Activated CD8-positive, alpha-beta memory T cell treated with anti-CD3 and anti-CD28 coated beads for 24 hours (primary cell): ENCODE data around the gene ADSL.

Experiments
- DNase-seq: peaks from one replicate; pipeline ENCODE4 v3.0.0-alpha.2; 2020

The ADSL gene

DNA sequence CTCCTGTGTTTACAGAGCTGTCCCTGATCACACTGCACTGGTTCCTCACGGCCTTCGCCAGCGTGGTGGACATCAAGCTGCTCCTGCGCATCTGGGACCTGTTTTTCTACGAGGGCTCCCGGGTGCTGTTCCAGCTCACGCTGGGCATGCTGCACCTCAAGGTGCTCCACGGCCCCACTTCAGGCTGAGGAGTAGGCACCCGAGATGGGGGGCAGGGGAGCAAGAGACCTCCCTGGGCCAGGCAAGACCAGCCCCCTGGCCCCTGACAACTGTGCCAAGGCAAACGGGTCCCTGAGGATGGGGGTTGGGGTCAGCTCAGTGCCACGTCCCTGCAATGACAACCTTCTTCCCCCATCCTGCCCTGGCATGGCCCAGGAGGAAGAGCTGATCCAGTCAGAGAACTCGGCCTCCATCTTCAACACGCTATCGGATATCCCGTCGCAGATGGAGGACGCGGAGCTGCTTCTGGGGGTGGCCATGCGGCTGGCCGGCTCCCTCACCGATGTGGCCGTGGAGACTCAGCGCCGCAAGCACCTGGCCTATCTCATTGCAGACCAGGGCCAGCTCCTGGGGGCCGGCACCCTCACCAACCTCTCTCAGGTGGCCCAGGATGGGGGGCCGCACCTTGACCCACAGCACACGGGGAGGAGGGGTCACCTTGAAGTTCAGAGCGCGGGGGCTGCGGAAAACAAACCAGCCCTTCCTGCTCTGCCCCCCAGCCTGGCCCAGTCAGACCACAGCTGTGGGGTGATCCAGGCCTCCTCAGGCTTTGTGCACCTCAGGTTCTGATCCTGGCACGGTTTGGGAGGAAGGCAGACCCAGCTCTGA lies 60.0 kb downstream of the ADSL start:
- no peak for DNase-seq

DNA sequence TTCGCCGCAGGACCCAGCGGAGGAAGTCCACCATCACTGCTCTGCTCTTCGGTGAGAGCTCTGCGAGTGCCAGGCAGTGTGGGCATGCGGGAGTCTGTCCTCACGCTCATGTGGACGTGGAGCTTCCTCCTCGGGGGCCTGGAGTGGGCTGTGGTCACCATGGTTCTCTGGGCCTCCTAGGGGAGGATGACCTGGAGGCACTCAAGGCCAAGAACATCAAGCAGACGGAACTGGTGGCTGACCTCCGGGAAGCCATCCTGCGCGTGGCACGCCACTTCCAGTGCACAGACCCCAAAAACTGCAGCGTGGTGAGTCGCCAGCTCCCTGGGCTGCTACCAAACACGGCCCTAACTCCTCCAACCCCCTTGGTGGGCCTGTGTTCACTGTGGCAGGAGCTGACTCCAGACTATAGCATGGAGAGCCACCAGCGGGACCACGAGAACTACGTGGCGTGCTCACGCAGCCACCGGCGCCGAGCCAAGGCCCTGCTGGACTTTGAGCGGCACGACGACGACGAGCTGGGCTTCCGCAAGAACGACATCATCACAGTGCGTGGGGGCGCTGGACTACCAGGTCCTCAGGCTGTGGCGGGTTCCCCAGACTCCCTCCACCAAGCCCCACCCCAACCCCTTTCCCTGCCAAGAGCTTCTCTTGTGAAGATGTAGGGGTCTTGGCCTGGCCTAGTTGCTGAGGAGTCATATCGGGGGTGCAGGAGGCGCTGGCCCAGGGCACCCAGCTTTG lies 60.9 kb downstream of the ADSL start:
- no peak for DNase-seq

DNA sequence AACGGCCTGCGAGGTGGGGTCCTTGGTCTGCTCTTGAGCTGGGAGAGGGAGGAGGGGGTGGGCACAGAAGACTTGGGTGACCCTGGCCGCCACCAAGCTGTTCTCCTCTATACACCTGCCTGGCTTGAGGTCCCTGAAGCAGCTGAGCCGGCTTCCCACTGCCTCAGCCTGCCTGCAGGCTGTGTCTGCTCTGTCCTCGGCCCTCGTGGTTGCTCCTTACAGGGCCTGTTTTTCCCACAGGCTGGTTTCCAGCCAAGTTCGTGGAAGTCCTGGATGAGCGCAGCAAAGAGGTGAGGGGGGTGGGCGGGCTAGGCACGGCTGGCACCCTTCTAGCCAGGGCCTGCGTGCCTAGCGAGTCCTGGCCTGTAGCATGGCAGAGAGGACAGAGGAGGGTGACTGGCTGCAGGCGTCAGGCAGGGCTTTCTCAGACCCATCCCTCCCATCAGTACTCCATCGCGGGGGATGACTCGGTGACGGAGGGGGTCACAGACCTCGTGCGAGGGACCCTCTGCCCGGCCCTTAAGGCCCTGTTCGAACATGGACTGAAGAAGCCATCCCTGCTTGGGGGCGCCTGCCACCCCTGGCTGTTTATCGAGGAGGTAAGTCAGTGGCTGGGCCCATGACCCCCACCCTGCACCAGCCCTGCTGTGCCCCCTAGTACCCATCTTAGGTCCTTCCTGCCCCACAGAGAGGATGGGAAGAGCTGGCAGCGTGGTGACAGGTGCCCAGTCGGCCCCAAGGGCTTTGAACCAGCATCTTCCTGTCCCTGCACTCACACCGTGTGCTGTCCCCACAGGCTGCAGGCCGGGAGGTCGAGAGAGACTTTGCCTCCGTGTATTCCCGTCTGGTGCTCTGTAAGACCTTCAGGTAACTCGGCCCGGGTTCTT lies 61.8 kb downstream of the ADSL start:
- no peak for DNase-seq

DNA sequence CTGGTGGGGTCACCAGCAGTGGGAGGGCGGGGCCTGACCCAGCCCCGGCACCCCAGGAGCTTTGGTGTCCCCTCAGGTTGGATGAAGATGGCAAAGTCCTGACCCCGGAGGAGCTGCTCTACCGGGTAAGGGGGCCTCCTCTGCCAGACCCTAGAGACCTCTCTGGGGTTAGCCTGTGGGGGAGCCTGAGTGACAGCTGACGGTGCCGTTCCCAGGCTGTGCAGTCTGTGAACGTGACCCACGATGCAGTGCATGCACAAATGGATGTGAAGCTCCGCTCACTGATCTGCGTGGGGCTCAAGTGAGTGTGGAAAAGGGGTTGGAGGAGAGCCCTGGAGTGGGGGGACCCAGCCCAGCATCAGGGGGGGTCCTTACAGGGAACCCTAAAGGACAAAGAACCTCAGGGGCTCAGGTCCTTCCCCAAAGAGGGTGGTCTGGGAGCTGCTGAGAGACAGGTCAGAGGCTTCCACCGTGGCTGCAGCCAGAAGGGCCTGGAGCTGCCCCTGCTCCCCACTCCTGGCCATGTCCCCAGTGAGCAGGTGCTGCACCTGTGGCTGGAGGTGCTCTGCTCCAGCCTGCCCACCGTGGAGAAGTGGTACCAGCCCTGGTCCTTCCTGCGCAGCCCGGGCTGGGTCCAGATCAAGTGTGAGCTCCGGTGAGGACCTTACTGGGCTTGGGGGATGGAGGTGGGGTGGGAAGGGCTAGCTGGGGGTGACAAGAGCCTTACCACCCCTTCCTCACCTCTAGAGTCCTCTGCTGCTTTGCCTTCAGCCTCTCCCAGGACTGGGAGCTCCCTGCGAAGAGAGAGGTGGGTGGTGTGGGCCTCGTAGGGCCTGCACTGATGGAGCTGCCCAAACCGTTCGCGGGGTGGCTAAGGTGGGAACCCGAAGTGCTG lies 62.7 kb downstream of the ADSL start:
- no peak for DNase-seq

DNA sequence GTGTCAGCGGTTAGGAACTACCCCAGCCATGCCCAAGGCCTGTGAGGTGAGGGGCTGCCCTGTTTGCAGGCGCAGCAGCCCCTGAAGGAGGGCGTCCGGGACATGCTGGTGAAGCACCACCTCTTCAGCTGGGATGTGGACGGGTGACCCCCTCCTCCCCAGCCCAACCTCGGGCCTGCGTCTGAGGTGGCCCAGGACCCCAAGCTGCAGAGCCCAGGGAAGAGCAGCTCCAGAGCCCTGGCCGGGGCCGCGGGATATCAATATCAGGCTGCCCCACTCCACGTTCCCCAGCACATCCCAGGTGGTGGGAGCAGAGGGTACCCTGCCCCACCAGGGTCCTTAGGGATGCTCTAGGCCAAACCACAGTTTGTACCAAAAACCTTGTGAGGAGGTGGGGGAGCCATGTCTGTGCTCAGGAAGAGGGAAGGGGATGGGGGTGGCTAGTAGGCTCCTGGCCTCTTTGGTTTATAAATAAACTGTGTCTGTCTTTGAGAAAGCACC lies 63.4 kb downstream of the ADSL start:
- no peak for DNase-seq

DNA sequence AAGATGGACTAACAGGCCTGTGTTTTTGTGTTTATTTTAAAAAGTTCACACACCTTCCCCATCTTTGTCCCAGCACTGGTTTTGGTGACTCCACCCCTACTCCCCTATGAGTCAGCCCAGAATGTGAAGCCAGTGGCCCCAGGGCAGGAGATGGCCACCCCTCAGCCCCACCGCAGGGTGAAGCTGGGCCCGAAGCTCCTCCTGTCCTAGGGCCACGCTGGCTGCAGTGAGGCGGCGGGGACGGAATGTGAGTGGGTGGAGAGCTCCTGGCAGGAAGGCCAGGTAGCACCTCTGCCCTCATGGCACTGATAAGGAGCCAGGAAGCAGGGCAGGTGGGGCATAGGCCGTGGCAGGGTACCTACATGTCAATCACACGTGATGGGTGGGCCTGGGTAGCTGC lies 64.0 kb downstream of the ADSL start:
- no peak for DNase-seq

DNA sequence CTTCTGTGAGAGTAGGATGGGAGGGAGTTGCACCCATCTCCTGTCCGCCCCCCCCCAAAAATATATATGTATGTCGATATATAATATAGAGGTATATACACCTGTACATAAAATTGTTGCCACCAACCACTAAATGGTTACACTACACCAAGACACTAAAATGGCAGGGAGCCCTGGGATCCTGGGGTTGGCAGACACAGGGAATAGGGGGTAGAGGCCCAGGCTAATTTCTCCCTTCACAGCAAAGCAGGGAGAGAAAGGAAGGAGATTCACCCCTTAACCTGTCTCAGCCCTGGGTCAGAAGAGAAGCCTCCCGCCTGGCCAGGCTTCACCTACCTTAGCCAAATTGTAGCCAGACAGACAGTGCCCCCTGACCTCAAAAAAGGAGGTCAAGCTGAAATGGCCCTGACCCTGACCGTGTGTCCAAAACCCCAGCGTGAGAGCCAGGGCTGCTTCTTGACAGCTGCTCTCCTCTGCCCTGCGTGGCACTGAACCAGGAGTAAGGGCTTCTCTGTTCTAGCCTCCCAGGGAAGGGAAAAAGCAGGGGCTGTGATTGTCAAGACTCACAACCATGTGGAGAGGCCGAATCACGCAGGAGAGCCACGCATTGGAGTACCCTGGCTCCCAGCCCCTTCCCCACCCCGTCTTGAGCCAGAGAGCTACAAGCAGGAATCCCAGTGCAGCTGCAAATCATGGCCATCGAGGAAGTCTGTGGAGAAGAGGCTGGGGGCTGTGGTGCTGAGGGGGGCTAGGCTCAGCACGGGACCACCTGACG lies 64.6 kb downstream of the ADSL start:
- no peak for DNase-seq

DNA sequence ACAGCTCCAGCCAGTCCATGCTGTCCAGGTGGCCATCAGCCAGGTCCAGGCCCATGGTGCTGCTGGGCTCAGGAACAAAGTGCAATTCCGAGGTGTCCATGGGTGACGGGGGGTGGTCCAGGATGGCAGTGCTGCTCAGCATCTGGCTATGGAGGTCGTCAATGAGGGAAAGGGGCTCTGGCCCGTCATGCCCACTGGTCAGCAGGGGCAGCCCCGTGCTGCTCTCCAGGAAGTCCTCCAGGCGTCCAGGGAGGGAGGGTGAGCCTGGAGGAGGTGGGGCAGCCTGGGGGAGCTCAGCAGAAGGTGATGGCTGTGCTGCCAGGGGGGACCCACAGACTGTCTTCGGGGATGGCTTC lies 65.2 kb downstream of the ADSL start:
- no peak for DNase-seq

DNA sequence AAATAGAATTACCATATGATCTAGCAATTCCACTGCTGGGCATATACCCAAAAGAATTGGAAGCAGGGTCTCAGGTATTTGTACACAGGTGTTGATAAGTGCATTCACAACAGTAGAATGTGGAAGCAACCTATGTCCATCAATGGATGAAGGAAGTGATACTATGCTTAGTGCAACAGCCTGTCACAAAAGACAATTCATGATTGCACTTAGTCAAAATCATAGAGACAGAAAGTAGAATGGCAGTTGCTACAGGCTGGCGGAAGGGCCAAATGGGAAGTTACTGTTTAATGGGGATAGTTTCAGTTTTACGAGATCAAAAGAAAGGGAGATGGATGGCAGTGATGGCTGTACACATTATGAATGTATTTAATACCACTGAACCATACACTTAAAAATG lies 66.1 kb downstream of the ADSL start:
- DNase-seq, result no peak

- no peak for DNase-seq
Observed at GRCh38 chr22:40413873-40414272, 67.6 kb downstream of the ADSL start.

- DNase-seq, result no peak
Observed at GRCh38 chr22:40414311-40414710, 68.0 kb downstream of the ADSL start.

- no peak for DNase-seq
Observed at GRCh38 chr22:40414838-40415505, 68.7 kb downstream of the ADSL start.

DNA sequence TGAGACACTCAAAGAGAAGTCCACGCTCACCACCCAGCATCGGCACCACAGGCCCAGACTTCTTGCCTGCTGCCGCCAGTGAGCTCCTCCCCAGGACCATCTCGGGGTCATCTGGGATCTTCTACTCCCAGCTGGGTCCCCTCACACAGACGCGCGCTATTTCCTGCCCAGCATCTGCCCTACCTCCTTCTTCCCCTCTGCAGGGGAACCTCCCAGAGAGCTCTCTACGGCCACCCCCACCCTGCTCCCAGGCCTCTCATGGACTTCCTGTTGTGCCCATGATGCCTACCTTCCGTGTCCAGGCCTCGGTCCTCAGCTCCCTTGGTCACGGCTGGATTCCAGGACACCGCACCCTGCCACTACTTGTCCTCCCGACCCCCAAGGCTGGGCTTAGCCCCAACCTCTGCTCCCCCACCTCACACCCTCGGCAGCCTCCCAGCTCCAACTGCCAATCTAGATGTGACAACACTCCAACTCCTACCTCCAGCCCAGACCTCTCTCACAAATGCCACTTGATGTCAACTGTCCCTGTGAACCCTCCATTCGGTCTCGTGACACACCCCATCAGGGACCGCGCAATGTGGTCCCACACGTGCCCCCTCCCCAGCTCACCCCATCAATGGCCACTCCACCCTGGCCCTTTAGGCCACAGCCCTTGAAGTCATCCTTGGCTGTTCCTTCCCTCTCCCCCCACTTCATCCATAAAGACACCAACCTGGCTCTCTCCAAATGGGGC lies 69.4 kb downstream of the ADSL start:
- no peak for DNase-seq

DNA sequence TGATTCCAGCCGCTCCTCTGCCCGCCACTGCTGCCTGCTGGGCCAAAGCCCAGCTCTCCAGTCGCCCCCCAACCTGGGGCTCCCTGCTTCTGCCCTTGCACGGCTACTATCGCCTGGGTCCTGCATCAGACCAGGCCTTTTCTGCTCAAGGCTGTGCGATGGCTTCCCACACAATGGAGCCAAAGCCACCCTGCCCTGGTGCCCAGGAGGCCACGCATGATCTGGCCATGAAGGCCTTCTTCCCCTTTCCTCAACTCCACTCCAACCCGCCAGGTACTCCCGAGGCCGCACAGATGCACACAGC lies 69.9 kb downstream of the ADSL start:
- no peak for DNase-seq

DNA sequence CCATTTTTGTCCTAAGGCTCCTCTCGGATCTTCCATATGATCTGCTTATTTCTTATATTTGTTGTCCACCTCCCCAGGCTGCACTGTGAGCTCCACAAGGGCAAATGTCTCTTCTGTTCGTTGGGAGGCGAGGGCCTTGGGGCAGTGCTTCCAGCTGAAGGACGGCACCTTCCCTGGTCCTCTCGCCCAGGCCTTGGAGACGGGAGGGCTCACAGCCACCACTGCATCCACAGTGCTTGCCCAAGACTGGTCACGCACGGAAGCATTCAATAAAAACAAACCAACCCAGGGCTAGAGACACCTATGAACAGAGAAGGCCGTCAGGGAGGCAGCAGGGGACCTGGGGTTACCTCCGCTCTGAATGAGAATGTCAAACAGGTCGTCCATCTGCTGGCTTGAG lies 70.3 kb downstream of the ADSL start:
- no peak for DNase-seq

DNA sequence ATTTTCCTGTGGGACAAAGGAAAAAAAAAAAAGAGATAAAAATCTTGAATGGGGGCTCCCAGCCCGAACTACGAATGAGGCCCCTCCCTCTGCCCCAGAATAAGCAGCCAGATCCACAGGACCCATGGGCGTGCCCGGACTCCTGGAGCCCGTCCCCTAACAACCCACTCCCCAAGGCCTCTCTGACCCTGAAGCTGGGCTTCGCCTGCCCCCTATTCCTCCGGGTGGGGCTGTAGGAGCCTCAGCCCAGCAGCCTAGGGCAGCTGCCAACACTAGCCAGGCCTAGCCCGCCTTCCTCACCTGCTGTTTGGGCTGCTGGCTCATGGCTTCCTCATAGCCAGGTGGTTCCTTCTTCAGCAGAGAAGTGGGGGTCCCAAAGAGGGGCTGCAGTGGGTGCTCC lies 70.7 kb downstream of the ADSL start:
- no peak for DNase-seq

GRCh38 chr22:40417881-40418280 lies 71.6 kb downstream of the ADSL start:
- DNase-seq, result no peak

- peak; percentile 64 for DNase-seq
Observed at GRCh38 chr22:40418366-40419201, 72.3 kb downstream of the ADSL start.

- DNase-seq, result no peak
Observed at GRCh38 chr22:40419718-40420117, 73.4 kb downstream of the ADSL start.
